CD4-positive, alpha-beta T cell (primary cell): Measurements from ENCODE around the gene TTC9B. TPM values are rescaled to one million over a fixed set of nuclear protein-coding genes. Genes with fewer than 3 reads are reported as not detected.

Experiments used
- ATAC-seq: fragments of 200-7000 bp; cut with Tn5 transposase; one replicate; pipeline ENCODE4 v1.10.0; 2022; ENCODE audit warnings: mild to moderate bottlenecking; ENCODE audit not compliant: poor library complexity
- CTCF ChIA-PET: fragments of 350-600 bp; sonication (Branson Sonifier 250); formaldehyde crosslinking; loops from one replicate; lab custom pipeline; 2021; ENCODE audit warnings: antibody characterized with exemption, inconsistent platforms; lab: Charles Lee
- POLR2A ChIA-PET: fragments of 350-600 bp; sonication (Branson Sonifier 250); formaldehyde crosslinking; loops from one replicate; lab custom pipeline; 2021; ENCODE audit warnings: antibody characterized with exemption, inconsistent platforms; lab: Charles Lee
- DNase-seq, 14 experiments: peaks; one replicate each; pipeline ENCODE4 v3.0.0-alpha.2; 2013 to 2020; ENCODE audit warnings: mixed read lengths in 2 of 14
- H3K27ac ChIP-seq, 2 donors: one replicate each; pipeline versions ENCODE4 v1.5.1 to v1.7.0; 2013; ENCODE audit warnings: low read length in 2 of 2, low read depth in 1 of 2, mild to moderate bottlenecking in 1 of 2
- H3K27me3 ChIP-seq, 2 experiments: 1 replicate in 1 of 2; 2 replicates in 1 of 2; pipeline versions ENCODE4 v1.6.1 to v1.7.0; 2013; ENCODE audit warnings: low read length in 2 of 2, control low read depth in 1 of 2, mild to moderate bottlenecking in 1 of 2, moderate library complexity in 1 of 2; ENCODE audit not compliant: insufficient read depth in 2 of 2, control insufficient read depth in 1 of 2
- H3K36me3 ChIP-seq: one replicate; pipeline ENCODE4 v1.6.1; 2013; ENCODE audit warnings: low read length, control low read depth; ENCODE audit not compliant: insufficient read depth
- H3K4me1 ChIP-seq: one replicate; pipeline ENCODE4 v1.6.1; 2013; ENCODE audit warnings: low read length, control low read depth; ENCODE audit not compliant: insufficient read depth
- H3K4me3 ChIP-seq: one replicate; pipeline ENCODE4 v1.5.1; 2013; ENCODE audit warnings: mild to moderate bottlenecking, low read length, moderate library complexity
- H3K9me3 ChIP-seq, 2 experiments: 1 replicate in 1 of 2; 2 replicates in 1 of 2; pipeline versions ENCODE4 v1.6.1 to v1.7.0; 2013; ENCODE audit warnings: low read length in 2 of 2, mild to moderate bottlenecking in 2 of 2, control low read depth in 1 of 2, moderate library complexity in 1 of 2; ENCODE audit not compliant: control insufficient read depth in 1 of 2, insufficient read depth in 1 of 2
- H3K27ac Mint-ChIP-seq: one replicate; pipeline ENCODE4 v1.8.0; 2020; ENCODE audit warnings: mixed read lengths
- H3K27me3 Mint-ChIP-seq: one replicate; pipeline ENCODE4 v1.8.0; 2021; ENCODE audit warnings: mixed read lengths
- H3K36me3 Mint-ChIP-seq: one replicate; pipeline ENCODE4 v1.8.0; 2021; ENCODE audit warnings: low read depth, mixed read lengths
- H3K4me1 Mint-ChIP-seq: one replicate; pipeline ENCODE4 v1.8.0; 2021; ENCODE audit warnings: low read depth, mixed read lengths
- H3K4me3 Mint-ChIP-seq: one replicate; pipeline ENCODE4 v1.8.0; 2020; ENCODE audit warnings: mild to moderate bottlenecking, mixed read lengths
- H3K9me3 Mint-ChIP-seq: one replicate; pipeline ENCODE4 v1.8.0; 2020; ENCODE audit warnings: mixed read lengths
- CTCF ChIP-seq: fragments of 200-600 bp; IDR thresholded peaks from one replicate; pipeline ENCODE4 v1.8.0; 2022; ENCODE audit warnings: antibody characterized with exemption, mild to moderate bottlenecking
- intact Hi-C, 2 experiments: fragments of 100-400 bp; cut with DNase I in 1 of 2; cut with micrococcal nuclease in 1 of 2; formaldehyde crosslinking; loops; one replicate each; pipeline versions ENCODE4 v1.15.1 to v1.9.0; 2023 to 2025; cut with DNase I, micrococcal nuclease
- total RNA-seq, 174 experiments: library from RNA in 2 of 174; stranded (reverse) in 2 of 174; gene quantifications; one replicate each; pipeline ENCODE4 v1.2.3 and lab custom pipeline; 2021 to 2026

TTC9B gene
- total RNA-seq, 2 experiments from 2014 or later: not detected

GRCh38 chr19:40261631-40262030 is 43.4 kb upstream of the TTC9B start:
- Mint-ChIP-seq H3K4me1 (peaks cover 23% of the 10 kb centered on the region), H3K27ac (peak overlapping the region; percentile 21), H3K4me3 (no peak overlapping the region), H3K9me3 (no peaks in the 10 kb centered on the region), H3K27me3 (no peaks in the 10 kb centered on the region), H3K36me3 (peaks cover 69% of the 10 kb centered on the region)
- intact Hi-C loops: no loop called here
- Histone ChIP-seq H3K27ac (no peak overlapping the region), H3K4me3 (no peak overlapping the region), H3K9me3 (no peaks in the 10 kb centered on the region), H3K36me3 (peaks cover 50% of the 10 kb centered on the region), H3K27me3 (no peaks in the 10 kb centered on the region), H3K4me1 (peaks cover 4% of the 10 kb centered on the region)
- no peak for ATAC-seq
- CTCF ChIA-PET: no interaction called here
- DNase-seq: no peak
- no peak for TF ChIP-seq CTCF
- POLR2A ChIA-PET: no interaction called here

GRCh38 chr19:40257096-40257517 is 38.9 kb upstream of the TTC9B start:
- no peak for ATAC-seq
- Mint-ChIP-seq H3K9me3 (no peaks in the 10 kb centered on the region), H3K36me3 (peaks cover 76% of the 10 kb centered on the region), H3K4me3 (no peak overlapping the region), H3K4me1 (peaks cover 41% of the 10 kb centered on the region), H3K27me3 (no peaks in the 10 kb centered on the region), H3K27ac (no peak overlapping the region)
- CTCF ChIA-PET: no interaction called here
- Histone ChIP-seq H3K36me3 (peaks cover 51% of the 10 kb centered on the region), H3K27ac (no peak overlapping the region), H3K9me3 (no peaks in the 10 kb centered on the region), H3K4me1 (peaks cover 4% of the 10 kb centered on the region), H3K27me3 (no peaks in the 10 kb centered on the region), H3K4me3 (no peak overlapping the region)
- DNase-seq: no peak
- intact Hi-C loops: no loop called here
- no peak for TF ChIP-seq CTCF
- POLR2A ChIA-PET: no interaction called here

GRCh38 chr19:40256512-40256911 is 38.3 kb upstream of the TTC9B start:
- peaks cover 40% of the 10 kb centered on the region for H3K4me1 Mint-ChIP-seq
- H3K27me3 ChIP-seq: no peaks in the 10 kb centered on the region
- no peak overlapping the region for H3K27ac ChIP-seq
- ChIA-PET CTCF (no interaction called here), POLR2A (no interaction called here)
- H3K9me3 ChIP-seq: no peaks in the 10 kb centered on the region
- peaks cover 56% of the 10 kb centered on the region for H3K36me3 ChIP-seq
- H3K4me3 Mint-ChIP-seq: no peak overlapping the region
- no peak overlapping the region for H3K4me3 ChIP-seq
- intact Hi-C loops: no loop called here
- peaks cover 4% of the 10 kb centered on the region for H3K4me1 ChIP-seq
- H3K27ac Mint-ChIP-seq: no peak overlapping the region
- ATAC-seq (no peak), DNase-seq (no peak)
- H3K36me3 Mint-ChIP-seq: peaks cover 75% of the 10 kb centered on the region
- no peak for TF ChIP-seq CTCF
- H3K27me3 Mint-ChIP-seq: no peaks in the 10 kb centered on the region
- no peaks in the 10 kb centered on the region for H3K9me3 Mint-ChIP-seq
